SK-N-MC (cell line): ENCODE results near the gene C16orf90.

ENCODE experiments used
- EZH2 ChIP-seq: fragments of 200-600 bp; sonication (generic); IDR thresholded peaks from one replicate; pipeline ENCODE4 v1.6.1; 2017; ENCODE audit warnings: antibody characterized with exemption
- FOXP2 ChIP-seq: optimal IDR thresholded peaks from 2 replicates; pipeline ENCODE3; 2011; ENCODE audit warnings: mild to moderate bottlenecking, moderate library complexity; ENCODE audit not compliant: insufficient read depth; ENCODE audit errors: extremely low read length, control extremely low read depth
- POLR2AphosphoS5 ChIP-seq: IDR thresholded peaks from 2 replicates; pipeline ENCODE4 v1.6.1; 2012; ENCODE audit warnings: mild to moderate bottlenecking, low read depth, low read length, borderline replicate concordance

GRCh38 chr16:3515897-3516296, 20.6 kb upstream of the C16orf90 start:
- no peak for TF ChIP-seq EZH2
- TF ChIP-seq POLR2AphosphoS5, result no peak
- no peak for TF ChIP-seq FOXP2
